SH-SY5Y (cell line): ENCODE results near the gene OMA1.

Experiments used
- GATA2 ChIP-seq: IDR thresholded peaks from 2 replicates; pipeline ENCODE4 v1.6.1; 2011; ENCODE audit warnings: mild to moderate bottlenecking, low read depth, low read length
- GATA3 ChIP-seq: IDR thresholded peaks from 2 replicates; pipeline ENCODE4 v1.6.1; 2011; ENCODE audit warnings: low read depth, mild to moderate bottlenecking, low read length, moderate library complexity

GRCh38 chr1:58481962-58482361, 64.6 kb downstream of the OMA1 start:
- no peak for TF ChIP-seq GATA3
- TF ChIP-seq GATA2: no peak
